GM23338 (cell line): ENCODE measurements around the gene CTNNA1.
"Not testable (repeated sequence)": the region's sequence is repeated elsewhere in the genome, so short reads cannot be mapped to it uniquely, and the experiment has no call there.

Source experiments
- EZH2 ChIP-seq: fragments of 200-600 bp; sonication (generic); IDR thresholded peaks from one replicate; pipeline ENCODE4 v1.8.0; 2017; ENCODE audit warnings: antibody characterized with exemption, mild to moderate bottlenecking, low read depth; ENCODE audit not compliant: unreplicated experiment
- EZH2phosphoT487 ChIP-seq: fragments of 200-600 bp; sonication (generic); IDR thresholded peaks from one replicate; pipeline ENCODE4 v1.8.1; 2018; ENCODE audit warnings: antibody characterized with exemption; ENCODE audit not compliant: unreplicated experiment
- POLR2AphosphoS5 ChIP-seq: IDR thresholded peaks from 2 replicates; pipeline ENCODE4 v1.6.1; 2016; ENCODE audit warnings: antibody characterized with exemption, low read depth
- REST ChIP-seq: IDR thresholded peaks from one replicate; pipeline ENCODE4 v1.6.1; 2018; ENCODE audit warnings: antibody characterized with exemption; ENCODE audit not compliant: unreplicated experiment
- ZNF114 ChIP-seq: fragments of 250-450 bp; sonication (Bioruptor Pico); IDR thresholded peaks from 2 replicates; pipeline ENCODE4 v1.5.0; 2020; ENCODE audit warnings: mild to moderate bottlenecking, moderate library complexity
- TF ChIP-seq, protein P1 (sequence below), 2 experiments: fragments of 200-600 bp in 1 of 2; sonication (generic) in 1 of 2; conservative IDR thresholded peaks; 2 replicates each; pipeline versions ENCODE4 v1.5.1 to v1.6.1; 2016 to 2017; ENCODE audit warnings: antibody characterized with exemption in 2 of 2, low read depth in 2 of 2, mild to moderate bottlenecking in 2 of 2, moderate library complexity in 1 of 2

- TF ChIP-seq, protein P1, sequence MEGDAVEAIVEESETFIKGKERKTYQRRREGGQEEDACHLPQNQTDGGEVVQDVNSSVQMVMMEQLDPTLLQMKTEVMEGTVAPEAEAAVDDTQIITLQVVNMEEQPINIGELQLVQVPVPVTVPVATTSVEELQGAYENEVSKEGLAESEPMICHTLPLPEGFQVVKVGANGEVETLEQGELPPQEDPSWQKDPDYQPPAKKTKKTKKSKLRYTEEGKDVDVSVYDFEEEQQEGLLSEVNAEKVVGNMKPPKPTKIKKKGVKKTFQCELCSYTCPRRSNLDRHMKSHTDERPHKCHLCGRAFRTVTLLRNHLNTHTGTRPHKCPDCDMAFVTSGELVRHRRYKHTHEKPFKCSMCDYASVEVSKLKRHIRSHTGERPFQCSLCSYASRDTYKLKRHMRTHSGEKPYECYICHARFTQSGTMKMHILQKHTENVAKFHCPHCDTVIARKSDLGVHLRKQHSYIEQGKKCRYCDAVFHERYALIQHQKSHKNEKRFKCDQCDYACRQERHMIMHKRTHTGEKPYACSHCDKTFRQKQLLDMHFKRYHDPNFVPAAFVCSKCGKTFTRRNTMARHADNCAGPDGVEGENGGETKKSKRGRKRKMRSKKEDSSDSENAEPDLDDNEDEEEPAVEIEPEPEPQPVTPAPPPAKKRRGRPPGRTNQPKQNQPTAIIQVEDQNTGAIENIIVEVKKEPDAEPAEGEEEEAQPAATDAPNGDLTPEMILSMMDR (conservative IDR thresholded peaks at IDR 0.05; ENCODE audit: low read depth in 2 of 2) = not testable (repeated sequence)
- not testable (repeated sequence) for TF ChIP-seq EZH2phosphoT487, ZNF114, EZH2, POLR2AphosphoS5, REST
These were observed 8.4 kb downstream of the CTNNA1 start for GRCh38 chr5:138761670-138762069.
